Adrenal gland (tissue), 12 donors: ENCODE measurements around the gene JAZF1. TPM values are rescaled to one million over a fixed set of nuclear protein-coding genes. Genes with fewer than 3 reads are reported as not detected.
"Not testable (repeated sequence)": the region's sequence is repeated elsewhere in the genome, so short reads cannot be mapped to it uniquely, and the experiment has no call there.

Experiments
- DNase-seq, 7 donors: peaks; one replicate each; pipeline ENCODE4 v3.0.0-alpha.2; 2019 to 2020
- H3K27ac ChIP-seq, 5 donors: fragments of 200-600 bp; sonication (generic) in 4 of 5; 1 replicate in 3 of 5; 2 replicates in 2 of 5; pipeline versions ENCODE4 v1.5.1 to v1.8.0; 2016 to 2020; ENCODE audit warnings: mild to moderate bottlenecking in 1 of 5
- H3K27me3 ChIP-seq: fragments of 200-600 bp; 2 replicates; pipeline ENCODE4 v1.8.0; 2021
- H3K36me3 ChIP-seq, 2 donors: fragments of 200-600 bp; replicated peaks in 1 of 2; 1 replicate in 1 of 2; 2 replicates in 1 of 2; pipeline versions ENCODE4 v1.5.1 to v1.8.0; 2018 to 2022
- H3K4me1 ChIP-seq, 2 donors: fragments of 200-600 bp; replicated peaks in 1 of 2; 1 replicate in 1 of 2; 2 replicates in 1 of 2; pipeline versions ENCODE4 v1.5.1 to v1.8.0; 2018 to 2021
- H3K4me3 ChIP-seq, 4 donors: fragments of 200-600 bp; sonication (generic) in 3 of 4; one replicate each; pipeline ENCODE4 v1.5.1; 2016 to 2018
- H3K9me3 ChIP-seq, 3 donors: fragments of 200-600 bp; sonication (generic) in 1 of 3; replicated peaks in 1 of 3; 1 replicate in 2 of 3; 2 replicates in 1 of 3; pipeline versions ENCODE4 v1.5.1 to v1.8.0; 2016 to 2021
- CTCF ChIP-seq, 6 experiments: fragments of 450-650 bp in 4 of 6; fragments of 200-600 bp in 2 of 6; sonication (generic) in 1 of 6; IDR thresholded peaks; 1 replicate in 5 of 6; 2 replicates in 1 of 6; pipeline versions ENCODE4 v1.5.1 to v1.8.0; 2016 to 2021; ENCODE audit warnings: antibody characterized with exemption in 6 of 6, mild to moderate bottlenecking in 2 of 6, moderate library complexity in 1 of 6
- POLR2A ChIP-seq, 2 donors: fragments of 450-650 bp; IDR thresholded peaks; one replicate each; pipeline ENCODE4 v1.6.1; 2017; ENCODE audit warnings: antibody characterized with exemption in 2 of 2, mild to moderate bottlenecking in 2 of 2, moderate library complexity in 1 of 2
- WGBS, 4 donors: extraction: QIAGEN DNeasy Blood & Tissue Kit in 2 of 4; methylation state at CpG; one replicate each; pipeline versions ENCODE4 v1.1.5 to v1.1.7; 2013 to 2017; 5-methylcytosine and 5-hydroxymethylcytosine counted together
- intact Hi-C, 2 donors: fragments of 100-400 bp; cut with DNase I; formaldehyde crosslinking; loops; one replicate each; pipeline versions ENCODE4 v1.14.1 to v1.15.0; 2022 to 2023
- polyA plus RNA-seq, 3 donors: library from polyadenylated mRNA; stranded (reverse); fragments of 200-250 nt in 2 of 3; fragments of 350-450 nt in 1 of 3; fragmentation: Illumina TruSeq in 1 of 3; extraction: RNeasy Lipid Tissue Mini Kit (QIAGEN cat#74804) in 1 of 3; gene quantifications; one replicate each; pipeline ENCODE4 v1.2.3, GENCODE V29; 2013 to 2014
- total RNA-seq, 9 donors: library from RNA; depleted of rRNA in 4 of 9; stranded (reverse); fragments of >200 nt in 4 of 9; fragments of 120-200 nt in 1 of 9; fragmentation: NEBNext Ultra II Directional in 1 of 9; extraction: Animal tissue kit (Norgen Biotek cat#: 25700) in 1 of 9; gene quantifications; one replicate each; pipeline versions ENCODE4 v1.1.0 to v1.2.4, GENCODE V29; 2013 to 2023
- donor health status: healthy with polysubstance abuse.
- donor health status: Bipolar disorder and iron deficiency.
- donor health status: DM: yes; HTN: yes; CAD: no.
- donor health status: DM: no; HTN: no; CAD: no.
- donor health status: DM: no; HTN: no; CAD: no.
- donor health status: DM: yes; HTN: yes; CAD: no.

Gene JAZF1
- total and polyA plus RNA-seq, 12 donors: 18.5 to 192 (median 96.3) TPM

GRCh38 chr7:27925573-27926201, 254.9 kb downstream of the JAZF1 start:
- Histone ChIP-seq H3K4me3 (no peak overlapping the region), H3K27me3 (no peaks in the 10 kb centered on the region), H3K27ac (no peak overlapping the region), H3K36me3 (no peaks in the 10 kb centered on the region), H3K4me1 (peaks cover 0 to 4% of the 10 kb centered on the region in 2 donors), H3K9me3 (no peaks in the 10 kb centered on the region)
- 92 to 97% (median 96%) methylated on average over 6 of the region's 6 CpGs for WGBS, 4 donors
- DNase-seq: no peak
- intact Hi-C loops: loop anchor here in 1 of 2 donors (10.0 kb wide), 2 partner anchors 89 to 731 kb away; no protein-coding TSS in a partner anchor
- TF ChIP-seq CTCF (IDR thresholded peaks at IDR 0.05): no peak
- no peak for TF ChIP-seq POLR2A (IDR thresholded peaks at IDR 0.05)

- no peak for TF ChIP-seq POLR2A (IDR thresholded peaks at IDR 0.05)
- WGBS, 4 donors: 85 to 92% (median 88%) methylated on average over 4 of the region's 4 CpGs
These were observed 257.0 kb downstream of the JAZF1 start for GRCh38 chr7:27923642-27923980.

GRCh38 chr7:27922907-27923641, 257.5 kb downstream of the JAZF1 start:
- intact Hi-C loops: loop anchor here in 1 of 2 donors (10.0 kb wide), 2 partner anchors 92 to 728 kb away; no protein-coding TSS in a partner anchor
- Histone ChIP-seq H3K4me3 (no peak overlapping the region), H3K27me3 (no peaks in the 10 kb centered on the region), H3K36me3 (no peaks in the 10 kb centered on the region), H3K27ac (no peak overlapping the region), H3K4me1 (peaks cover 0 to 6% of the 10 kb centered on the region in 2 donors), H3K9me3 (no peaks in the 10 kb centered on the region)
- no peak for DNase-seq
- WGBS, 4 donors: 80 to 85% (median 82%) methylated on average over 13 to 14 of the region's 14 CpGs
- TF ChIP-seq CTCF (IDR thresholded peaks at IDR 0.05) (no peak), POLR2A (IDR thresholded peaks at IDR 0.05) (no peak)

More at GRCh38 chr7:27923642-27923980, 257.0 kb downstream of the JAZF1 start:
- Histone ChIP-seq H3K4me3 (no peak overlapping the region), H3K27me3 (no peaks in the 10 kb centered on the region), H3K9me3 (no peaks in the 10 kb centered on the region), H3K27ac (no peak overlapping the region), H3K36me3 (no peaks in the 10 kb centered on the region), H3K4me1 (peaks cover 0 to 6% of the 10 kb centered on the region in 2 donors)
- intact Hi-C loops: loop anchor here in 1 of 2 donors (10.0 kb wide), 2 partner anchors 91 to 729 kb away; no protein-coding TSS in a partner anchor
- DNase-seq: no peak

- H3K9me3 ChIP-seq, H3K36me3 ChIP-seq, DNase-seq, H3K4me3 ChIP-seq, H3K4me1 ChIP-seq, H3K27me3 ChIP-seq, H3K27ac ChIP-seq: not testable (repeated sequence)
- intact Hi-C loops: loop anchor here in 1 of 2 donors (10.0 kb wide), 2 partner anchors 92 to 728 kb away; no protein-coding TSS in a partner anchor
- WGBS, 4 donors: 92 to 96% (median 95%) methylated on average over 8 of the region's 8 CpGs
These were observed 258.2 kb downstream of the JAZF1 start for GRCh38 chr7:27922389-27922788.

- H3K27me3 ChIP-seq: no peaks in the 10 kb centered on the region
- peak overlapping the region in 1 of 5 donors; percentile 11 for H3K27ac ChIP-seq
- TF ChIP-seq POLR2A (IDR thresholded peaks at IDR 0.05) (peak in 1 of 2 donors; percentile 58), CTCF (IDR thresholded peaks at IDR 0.05) (peak in 5 of 6 experiments; percentile 64 to 89 (median 67))
- H3K9me3 ChIP-seq: no peaks in the 10 kb centered on the region
- intact Hi-C loops: loop anchor here in 1 of 2 donors (10.0 kb wide), 2 partner anchors 94 to 726 kb away; no protein-coding TSS in a partner anchor
- peak; percentile 53 to 73 (median 66) for DNase-seq
- no peaks in the 10 kb centered on the region for H3K36me3 ChIP-seq
- H3K4me3 ChIP-seq: no peak overlapping the region
- peaks cover 0 to 6% of the 10 kb centered on the region in 2 donors for H3K4me1 ChIP-seq
- 43 to 51% (median 47%) methylated on average over 7 of the region's 7 CpGs for WGBS, 4 donors
These were observed 259.3 kb downstream of the JAZF1 start for GRCh38 chr7:27921081-27921836.
